CD4-positive, alpha-beta T cell treated with Interleukin-4 for 4 hours (primary cell): ENCODE results near the gene SPANXN1.
"Not testable (repeated sequence)": the region's sequence is repeated elsewhere in the genome, so short reads cannot be mapped to it uniquely, and the experiment has no call there.

Experiments used
- DNase-seq: peaks from one replicate; pipeline ENCODE4 v3.0.0-alpha.2; 2020

SPANXN1 gene, protein sequence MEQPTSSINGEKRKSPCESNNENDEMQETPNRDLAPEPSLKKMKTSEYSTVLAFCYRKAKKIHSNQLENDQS

DNA sequence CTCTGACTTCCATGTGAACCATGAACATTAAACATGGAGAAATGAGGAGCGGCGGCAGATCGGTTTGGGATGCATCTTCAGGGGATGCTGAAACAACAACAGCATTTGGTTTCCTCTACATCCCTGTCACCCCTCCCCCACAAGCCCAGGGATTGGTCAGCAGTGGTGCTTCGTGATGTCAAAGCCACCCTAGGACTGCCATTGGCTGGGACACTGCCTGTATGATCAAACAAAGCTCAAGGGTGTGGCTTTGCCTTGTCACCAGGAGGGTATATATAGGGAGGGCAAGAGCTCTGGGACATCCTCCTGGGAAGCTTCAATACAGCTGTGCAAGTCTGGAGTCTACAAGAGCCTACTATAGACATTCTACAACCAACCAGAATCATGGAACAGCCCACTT is at the start of gene SPANXN1:
TSS of gene SPANXN1 (plus strand) at position 301 of the 400 bp plus-strand sequence. CDS start at position 385, 84 bp downstream.
- not testable (repeated sequence) for DNase-seq

GRCh38 chrX:145199078-145199477 is 48.2 kb upstream of the SPANXN1 start:
- DNase-seq: no peak

DNA sequence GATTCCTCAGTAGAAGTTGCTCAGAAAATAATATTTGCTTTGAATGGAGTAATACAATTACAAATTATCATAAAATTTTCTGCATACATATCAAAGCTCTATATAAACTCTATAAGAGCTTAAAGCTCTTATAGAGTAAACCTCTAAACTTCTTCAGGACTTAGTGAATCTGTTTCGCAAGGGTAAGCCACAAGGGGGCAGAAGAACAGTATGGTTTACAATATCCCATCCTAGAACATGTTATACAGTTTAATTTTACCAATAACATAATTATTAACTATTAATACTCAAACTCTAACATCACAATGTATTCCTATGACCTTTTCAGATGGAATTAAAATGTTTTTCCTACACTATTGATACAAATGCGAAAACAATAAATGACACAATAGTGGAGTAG is 33.8 kb upstream of the SPANXN1 start:
- DNase-seq: no peak

DNA sequence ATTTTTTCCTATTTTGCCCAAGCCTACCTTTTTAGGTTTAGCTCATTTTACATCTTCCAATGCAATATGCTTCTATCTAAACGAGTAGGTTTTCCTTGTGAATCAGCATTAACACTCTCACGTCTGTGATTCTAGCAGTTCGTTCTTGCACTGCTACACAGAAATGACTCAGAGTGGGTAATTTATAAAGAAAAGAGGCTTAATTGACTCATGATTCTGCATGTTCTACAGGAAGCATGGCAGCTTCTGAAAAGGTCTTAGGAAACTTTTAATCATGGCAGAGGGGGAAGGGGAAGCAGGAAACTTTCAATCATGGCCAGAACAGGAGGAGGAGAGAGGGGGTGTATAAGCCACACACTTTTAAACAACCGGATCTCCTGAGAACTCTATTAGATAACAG is 44.9 kb downstream of the SPANXN1 start:
- DNase-seq: no peak
